HFF-Myc (cell line): Measurements from ENCODE around the gene RHBDL1.

ENCODE experiments used
- DNase-seq: peaks from one replicate; pipeline ENCODE4 v3.0.0-alpha.2; 2011; ENCODE audit warnings: low read depth; ENCODE audit errors: extremely low read depth
- H3K4me3 ChIP-seq: replicated peaks from 2 replicates; pipeline ENCODE4 v1.5.1; 2011; ENCODE audit warnings: low read depth, mild to moderate bottlenecking, control low read depth, low read length
- TF ChIP-seq, protein P1 (sequence below): IDR thresholded peaks from 2 replicates; pipeline ENCODE4 v1.5.1; 2012; ENCODE audit warnings: mild to moderate bottlenecking, low read depth, low read length, control low read depth; ENCODE audit errors: missing control alignments

The RHBDL1 gene

DNA sequence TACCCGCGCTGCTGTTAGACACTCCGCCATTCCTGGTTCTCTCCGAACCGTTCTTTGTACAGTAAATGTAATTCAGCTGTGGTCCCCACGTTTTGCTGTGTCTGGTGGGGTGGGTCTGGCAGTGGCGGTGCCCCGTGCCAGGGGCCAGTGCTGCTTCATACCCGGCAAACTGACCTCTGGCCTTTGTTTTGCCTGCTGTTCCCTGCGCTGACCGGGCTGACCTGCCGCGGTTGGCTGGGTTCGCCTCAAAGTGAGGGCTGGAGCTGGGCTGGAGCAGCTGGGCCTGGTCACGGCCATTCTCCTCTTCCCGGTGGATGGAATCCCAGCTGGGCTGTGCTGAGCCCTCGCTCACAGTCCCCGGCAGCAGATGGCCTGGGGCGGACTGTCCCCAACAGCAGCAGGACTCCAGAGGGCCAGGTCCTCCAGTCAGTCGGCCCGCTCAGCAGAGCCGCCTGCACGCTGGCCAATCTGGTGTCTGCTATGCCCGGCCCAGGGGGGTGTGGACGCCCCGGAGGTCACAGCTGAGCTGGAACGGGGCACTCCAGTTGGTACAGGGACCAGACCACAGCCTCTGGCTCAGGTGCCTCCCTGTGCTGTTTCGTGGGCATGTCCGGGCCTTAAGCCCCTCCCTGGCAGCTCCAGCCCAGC is 46.2 kb upstream of the RHBDL1 start:
- H3K4me3 ChIP-seq = no peak overlapping the region
- TF ChIP-seq, protein P1, sequence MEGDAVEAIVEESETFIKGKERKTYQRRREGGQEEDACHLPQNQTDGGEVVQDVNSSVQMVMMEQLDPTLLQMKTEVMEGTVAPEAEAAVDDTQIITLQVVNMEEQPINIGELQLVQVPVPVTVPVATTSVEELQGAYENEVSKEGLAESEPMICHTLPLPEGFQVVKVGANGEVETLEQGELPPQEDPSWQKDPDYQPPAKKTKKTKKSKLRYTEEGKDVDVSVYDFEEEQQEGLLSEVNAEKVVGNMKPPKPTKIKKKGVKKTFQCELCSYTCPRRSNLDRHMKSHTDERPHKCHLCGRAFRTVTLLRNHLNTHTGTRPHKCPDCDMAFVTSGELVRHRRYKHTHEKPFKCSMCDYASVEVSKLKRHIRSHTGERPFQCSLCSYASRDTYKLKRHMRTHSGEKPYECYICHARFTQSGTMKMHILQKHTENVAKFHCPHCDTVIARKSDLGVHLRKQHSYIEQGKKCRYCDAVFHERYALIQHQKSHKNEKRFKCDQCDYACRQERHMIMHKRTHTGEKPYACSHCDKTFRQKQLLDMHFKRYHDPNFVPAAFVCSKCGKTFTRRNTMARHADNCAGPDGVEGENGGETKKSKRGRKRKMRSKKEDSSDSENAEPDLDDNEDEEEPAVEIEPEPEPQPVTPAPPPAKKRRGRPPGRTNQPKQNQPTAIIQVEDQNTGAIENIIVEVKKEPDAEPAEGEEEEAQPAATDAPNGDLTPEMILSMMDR = no peak
- DNase-seq = no peak

DNA sequence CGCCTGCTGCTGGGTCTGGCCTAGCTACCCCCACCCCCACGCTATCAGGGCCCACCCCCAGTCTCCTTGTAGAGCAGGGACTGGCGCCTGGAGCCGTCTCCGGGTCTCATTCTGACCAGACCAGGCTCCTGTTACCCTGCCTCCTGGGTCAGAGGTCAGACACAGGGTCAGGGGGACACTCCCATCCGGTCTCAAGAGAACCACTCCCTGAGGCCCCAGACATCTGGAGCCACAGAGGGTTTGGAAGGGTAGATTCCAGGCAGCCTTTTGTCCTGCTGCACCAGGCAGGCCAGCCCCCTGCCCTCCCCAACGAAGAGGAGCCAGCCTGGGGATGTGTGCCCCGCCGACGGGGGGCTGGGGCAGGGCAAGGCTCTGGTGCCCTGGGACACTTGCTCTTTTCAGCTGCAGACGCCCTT is 45.6 kb upstream of the RHBDL1 start:
- TF ChIP-seq, protein P1 = no peak
- H3K4me3 ChIP-seq = no peak overlapping the region
- DNase-seq = no peak

DNA sequence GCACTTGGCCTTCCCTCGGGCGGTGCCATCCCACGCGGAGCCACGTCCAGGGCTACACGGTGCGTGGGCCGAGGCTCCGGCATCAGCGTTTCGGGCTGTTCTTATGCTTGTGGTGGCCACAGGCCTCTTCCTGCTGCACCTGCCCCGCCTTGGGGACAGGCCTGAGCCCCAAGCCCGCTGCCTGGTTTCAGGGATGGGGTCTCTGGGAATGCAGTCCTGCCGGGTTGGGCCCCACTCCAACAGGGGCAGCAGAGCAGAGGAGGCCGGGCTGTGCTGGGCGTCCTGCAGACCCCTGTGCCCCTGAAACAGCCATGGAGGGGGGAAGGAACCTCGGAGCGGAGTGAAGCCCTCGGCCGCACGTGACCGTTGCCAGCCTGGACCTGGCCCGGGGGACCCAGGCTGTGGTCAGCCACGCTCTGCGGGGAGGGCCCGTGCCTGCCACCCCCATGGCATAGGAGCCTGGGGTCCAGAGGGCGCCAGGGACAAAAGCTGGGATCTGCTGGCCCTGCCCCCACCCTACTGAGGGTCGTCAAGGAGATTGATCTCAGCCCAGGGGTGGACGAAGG is 45.1 kb upstream of the RHBDL1 start:
- TF ChIP-seq, protein P1 = no peak
- no peak overlapping the region for H3K4me3 ChIP-seq
- no peak for DNase-seq

DNA sequence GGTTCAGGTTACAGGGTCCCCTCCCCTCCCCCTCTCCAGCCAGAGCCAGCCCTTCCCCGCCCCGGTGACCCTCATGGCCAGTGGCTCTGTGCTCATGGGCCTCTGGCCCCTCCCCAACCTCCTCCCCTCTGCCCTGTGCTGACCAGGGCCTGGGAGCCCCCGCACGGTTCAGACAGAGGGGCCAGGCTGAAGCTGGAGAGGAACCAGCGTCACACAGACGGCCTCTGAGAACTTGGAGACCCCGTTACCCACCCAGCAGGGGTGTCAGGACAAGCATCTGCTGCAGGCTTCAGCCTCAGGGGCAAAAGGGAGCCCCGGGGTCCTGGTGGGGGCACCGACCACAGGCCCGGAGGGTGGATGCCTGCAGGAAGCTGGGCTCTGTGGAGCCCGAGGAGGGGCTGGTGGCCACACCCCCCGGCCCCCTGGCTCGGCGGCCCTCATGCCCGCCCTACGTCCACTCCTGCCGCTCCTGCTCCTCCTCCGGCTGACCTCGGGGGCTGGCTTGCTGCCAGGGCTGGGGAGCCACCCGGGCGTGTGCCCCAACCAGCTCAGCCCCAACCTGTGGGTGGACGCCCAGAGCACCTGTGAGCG is 44.6 kb upstream of the RHBDL1 start, which contains the start of gene WFIKKN1:
Gene WFIKKN1, plus strand, starts transcription at position 171 of the 591 bp plus-strand sequence. Its CDS starts 269 bp downstream, at position 440.
- no peak for DNase-seq
- TF ChIP-seq, protein P1 = no peak
- H3K4me3 ChIP-seq = no peak within 1 kb of the TSS

DNA sequence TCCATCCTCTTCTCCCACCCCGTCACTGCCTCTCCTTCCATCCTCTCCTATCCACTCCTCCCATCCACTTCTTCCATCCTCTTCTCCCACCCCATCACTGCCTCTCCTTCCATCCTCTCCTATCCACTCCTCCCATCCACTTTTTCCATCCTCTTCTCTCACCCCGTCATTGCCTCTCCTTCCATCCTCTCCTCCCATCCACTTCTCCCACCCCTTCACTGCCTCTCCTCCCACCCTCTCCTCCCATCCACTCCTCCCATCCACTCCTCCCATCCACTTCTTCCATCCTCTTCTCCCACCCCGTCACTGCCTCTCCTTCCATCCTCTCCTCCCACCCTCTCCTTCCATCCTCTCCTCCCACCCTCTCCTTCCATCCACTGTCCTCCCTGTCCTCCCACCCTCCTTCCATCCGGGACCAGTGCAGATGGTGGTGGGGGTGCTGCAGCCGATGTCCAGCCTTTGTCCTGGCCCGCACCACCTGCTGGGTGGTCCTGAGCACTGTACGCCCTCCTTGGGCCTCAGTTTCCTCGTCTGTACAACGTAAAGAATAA is 43.6 kb upstream of the RHBDL1 start:
- H3K4me3 ChIP-seq = no peak overlapping the region
- DNase-seq = no peak
- TF ChIP-seq, protein P1 = no peak

DNA sequence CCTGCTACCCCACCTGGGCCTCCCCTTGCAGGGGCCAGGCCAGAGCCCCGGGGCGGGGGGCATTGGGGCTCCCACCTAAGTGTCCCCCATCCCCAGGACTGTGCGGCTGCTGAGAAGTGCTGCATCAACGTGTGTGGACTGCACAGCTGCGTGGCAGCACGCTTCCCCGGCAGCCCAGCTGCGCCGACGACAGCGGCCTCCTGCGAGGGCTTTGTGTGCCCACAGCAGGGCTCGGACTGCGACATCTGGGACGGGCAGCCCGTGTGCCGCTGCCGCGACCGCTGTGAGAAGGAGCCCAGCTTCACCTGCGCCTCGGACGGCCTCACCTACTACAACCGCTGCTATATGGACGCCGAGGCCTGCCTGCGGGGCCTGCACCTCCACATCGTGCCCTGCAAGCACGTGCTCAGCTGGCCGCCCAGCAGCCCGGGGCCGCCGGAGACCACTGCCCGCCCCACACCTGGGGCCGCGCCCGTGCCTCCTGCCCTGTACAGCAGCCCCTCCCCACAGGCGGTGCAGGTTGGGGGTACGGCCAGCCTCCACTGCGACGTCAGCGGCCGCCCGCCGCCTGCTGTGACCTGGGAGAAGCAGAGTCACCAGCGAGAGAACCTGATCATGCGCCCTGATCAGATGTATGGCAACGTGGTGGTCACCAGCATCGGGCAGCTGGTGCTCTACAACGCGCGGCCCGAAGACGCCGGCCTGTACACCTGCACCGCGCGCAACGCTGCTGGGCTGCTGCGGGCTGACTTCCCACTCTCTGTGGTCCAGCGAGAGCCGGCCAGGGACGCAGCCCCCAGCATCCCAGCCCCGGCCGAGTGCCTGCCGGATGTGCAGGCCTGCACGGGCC is 42.8 kb upstream of the RHBDL1 start:
- DNase-seq = no peak
- no peak overlapping the region for H3K4me3 ChIP-seq
- TF ChIP-seq, protein P1 = no peak
